T-helper 17 cell (primary cell): ENCODE results near the gene SIAH2. TPM values are rescaled to one million over a fixed set of nuclear protein-coding genes. Genes with fewer than 3 reads are reported as not detected.

Source experiments
- ATAC-seq: fragments of 150-1000 bp; cut with Tn5 transposase; 2 replicates; pipeline ENCODE4 v1.10.0; 2021; ENCODE audit warnings: mild to moderate bottlenecking, moderate library complexity
- DNase-seq, 3 donors: peaks; one replicate each; pipeline versions ENCODE4 v3.0.0 to v3.0.0-alpha.2; 2020 to 2021
- H3K9me3 ChIP-seq: one replicate; pipeline ENCODE4 v1.7.0; 2013; ENCODE audit warnings: low read length, mild to moderate bottlenecking; ENCODE audit not compliant: control insufficient read depth, poor library complexity, severe bottlenecking
- H3K27ac Mint-ChIP-seq: one replicate; pipeline ENCODE4 v1.8.0; 2022; ENCODE audit warnings: mild to moderate bottlenecking, moderate library complexity, mixed read lengths
- H3K27me3 Mint-ChIP-seq: one replicate; pipeline ENCODE4 v1.8.0; 2022; ENCODE audit warnings: mixed read lengths
- H3K36me3 Mint-ChIP-seq: one replicate; pipeline ENCODE4 v1.8.0; 2022; ENCODE audit warnings: low read depth, mixed read lengths
- H3K4me1 Mint-ChIP-seq: one replicate; pipeline ENCODE4 v1.8.0; 2022; ENCODE audit warnings: mild to moderate bottlenecking, mixed read lengths
- H3K4me3 Mint-ChIP-seq: one replicate; pipeline ENCODE4 v1.8.0; 2022; ENCODE audit warnings: mild to moderate bottlenecking, moderate library complexity, mixed read lengths
- total RNA-seq, 4 donors: library from RNA in 2 of 4; stranded (reverse) in 2 of 4; gene quantifications; one replicate each; pipeline ENCODE4 v1.2.3 and lab custom pipeline; 2022 to 2026

The SIAH2 gene
- total RNA-seq, 2 donors from 2014 or later = 44.2 to 70.9 TPM

GRCh38 chr3:150691414-150692040 is 71.4 kb downstream of the SIAH2 start:
- Mint-ChIP-seq H3K27ac (no peak overlapping the region), H3K4me3 (no peak overlapping the region)
- ATAC-seq = no peak

More at GRCh38 chr3:150691414-150692040, 71.4 kb downstream of the SIAH2 start:
- H3K4me1 Mint-ChIP-seq = no peaks in the 10 kb centered on the region
- DNase-seq = no peak
- no peaks in the 10 kb centered on the region for H3K9me3 ChIP-seq
- no peaks in the 10 kb centered on the region for H3K36me3 Mint-ChIP-seq
- H3K27me3 Mint-ChIP-seq = no peaks in the 10 kb centered on the region

Other genes starting within 250 kb of the SIAH2 start
- gene SERP1, start 216.7 kb downstream of the SIAH2 start, total RNA-seq = 100 to 1,000 TPM; 106 to 119 TPM
- gene EIF2A, start 216.4 kb downstream of the SIAH2 start, total RNA-seq = 100 to 1,000 TPM; 132 to 144 TPM
- 100 to 1,000 TPM in 1 of 2 donors, 10 to 100 TPM in 1; 85.2 to 104 TPM for gene SELENOT, start 159.8 kb downstream of the SIAH2 start, total RNA-seq
- gene ERICH6, start 59.2 kb downstream of the SIAH2 start, total RNA-seq = 1 to 10 TPM in 1 of 2 donors, under 1 TPM in 1; 0.92 to 1.6 TPM
- gene MINDY4B, start 142.3 kb upstream of the SIAH2 start, total RNA-seq = not detected
- gene CLRN1, start 209.6 kb upstream of the SIAH2 start, total RNA-seq = not detected